Epithelial cell of umbilical artery (primary cell): ENCODE measurements around the gene ORM2. TPM values are rescaled to one million over a fixed set of nuclear protein-coding genes. Genes with fewer than 3 reads are reported as not detected.

Experiments
- total RNA-seq: library from RNA; depleted of rRNA; stranded (reverse); fragments of >200 nt; gene quantifications from 2 replicates; pipeline ENCODE4 v1.2.3, GENCODE V29; 2014

The ORM2 gene
- total RNA-seq: not detected in 2 replicates

DNA sequence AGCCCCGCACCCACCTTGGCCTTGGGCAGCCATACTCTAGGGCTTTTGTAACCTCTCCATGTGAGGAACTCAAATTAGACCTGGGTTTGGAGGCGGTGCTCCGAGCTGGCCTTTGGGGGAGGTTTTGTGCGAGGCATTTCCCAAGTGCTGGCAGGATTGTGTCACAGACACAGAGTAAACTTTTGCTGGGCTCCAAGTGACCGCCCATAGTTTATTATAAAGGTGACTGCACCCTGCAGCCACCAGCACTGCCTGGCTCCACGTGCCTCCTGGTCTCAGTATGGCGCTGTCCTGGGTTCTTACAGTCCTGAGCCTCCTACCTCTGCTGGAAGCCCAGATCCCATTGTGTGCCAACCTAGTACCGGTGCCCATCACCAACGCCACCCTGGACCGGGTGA is at the start of gene ORM2:
Gene ORM2 (plus strand): TSS at position 245 of the 398 bp plus-strand sequence. CDS start 36 bp downstream, at position 281.

DNA sequence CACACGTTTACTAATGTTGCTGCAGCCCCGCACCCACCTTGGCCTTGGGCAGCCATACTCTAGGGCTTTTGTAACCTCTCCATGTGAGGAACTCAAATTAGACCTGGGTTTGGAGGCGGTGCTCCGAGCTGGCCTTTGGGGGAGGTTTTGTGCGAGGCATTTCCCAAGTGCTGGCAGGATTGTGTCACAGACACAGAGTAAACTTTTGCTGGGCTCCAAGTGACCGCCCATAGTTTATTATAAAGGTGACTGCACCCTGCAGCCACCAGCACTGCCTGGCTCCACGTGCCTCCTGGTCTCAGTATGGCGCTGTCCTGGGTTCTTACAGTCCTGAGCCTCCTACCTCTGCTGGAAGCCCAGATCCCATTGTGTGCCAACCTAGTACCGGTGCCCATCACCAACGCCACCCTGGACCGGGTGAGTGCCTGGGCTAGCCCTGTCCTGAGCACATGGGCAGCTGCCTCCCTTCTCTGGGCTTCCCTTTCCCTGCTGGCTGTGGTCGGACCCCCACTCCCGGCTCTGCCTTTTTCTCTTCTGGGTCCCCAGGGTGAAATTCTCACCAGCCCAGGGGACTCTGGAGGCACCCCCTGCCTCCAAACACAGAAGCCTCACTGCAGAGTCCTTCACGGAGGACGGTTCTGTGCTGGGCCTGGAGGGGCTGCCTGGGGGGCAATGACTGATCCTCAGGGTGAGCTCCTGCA is 6.7 kb upstream of the ORM2 start, which contains the start of gene ORM1:
Gene ORM1 (plus strand): TSS at position 268 of the 701 bp plus-strand sequence. CDS start 36 bp downstream, at position 304.

Other genes with a start within 250 kb of the ORM2 start
- gene KIF12, start 230.6 kb upstream of the ORM2 start, total RNA-seq: under 0.01 and 0.30 TPM in 2 replicates
- gene COL27A1, start 174.3 kb upstream of the ORM2 start, total RNA-seq: 6.2 and 6.7 TPM in 2 replicates
- not detected in 2 replicates for gene ORM1, start 6.8 kb upstream of the ORM2 start, total RNA-seq
- 3.2 and 5.2 TPM in 2 replicates for gene AKNA, start 58.1 kb downstream of the ORM2 start, total RNA-seq
- gene WHRN, start 175.6 kb downstream of the ORM2 start, total RNA-seq: under 0.01 TPM in 1 of 2 replicates, not detected in the other